Measurements from ENCODE around the gene UNC45B. TPM values are rescaled to one million over a fixed set of nuclear protein-coding genes. Genes with fewer than 3 reads are reported as not detected.

UNC45B gene
- total and polyA plus RNA-seq, 2 of the 4 experiments (the other 2 are of a cell fraction) = not detected

GRCh38 chr17:35210741-35211140 is 63.1 kb downstream of the UNC45B start:
- no CpG with 5 or more reads among the region's 7 CpGs for WGBS, 2 experiments (ENCODE audit: extremely low coverage in 2 of 2, insufficient read length in 1 of 2)
- no peaks in the 10 kb centered on the region for H3K36me3 ChIP-seq (ENCODE audit: control insufficient read depth, insufficient read depth, low read length)
- TF ChIP-seq CHD1 (IDR thresholded peaks at IDR 0.05; ENCODE audit: low read depth, low read length) (no peak), BHLHE40 (IDR thresholded peaks at IDR 0.05; ENCODE audit: low read depth, low read length) (no peak), FOS (IDR thresholded peaks at IDR 0.05; ENCODE audit: low read depth, low read length) (no peak), CEBPB (IDR thresholded peaks at IDR 0.05; ENCODE audit: low read depth, low read length) (no peak), RFX5 (IDR thresholded peaks at IDR 0.05; ENCODE audit: low read depth, low read length) (no peak), MAFK (IDR thresholded peaks at IDR 0.05; ENCODE audit: low read depth, low read length) (no peak), RAD21 (IDR thresholded peaks at IDR 0.05; ENCODE audit: low read length) (no peak), SMC3 (IDR thresholded peaks at IDR 0.05; ENCODE audit: low read depth, low read length) (no peak), NFE2L2 (IDR thresholded peaks at IDR 0.05; ENCODE audit: low read depth, low read length) (no peak), RCOR1 (IDR thresholded peaks at IDR 0.05; ENCODE audit: insufficient replicate concordance, low read length) (no peak), POLR2A (IDR thresholded peaks at IDR 0.05; ENCODE audit: low read depth, low read length) (no peak), MAZ (IDR thresholded peaks at IDR 0.05; ENCODE audit: borderline replicate concordance, low read depth, low read length) (no peak), MXI1 (IDR thresholded peaks at IDR 0.05; ENCODE audit: borderline replicate concordance, low read depth, low read length) (no peak)
- TF ChIP-seq, protein P1, sequence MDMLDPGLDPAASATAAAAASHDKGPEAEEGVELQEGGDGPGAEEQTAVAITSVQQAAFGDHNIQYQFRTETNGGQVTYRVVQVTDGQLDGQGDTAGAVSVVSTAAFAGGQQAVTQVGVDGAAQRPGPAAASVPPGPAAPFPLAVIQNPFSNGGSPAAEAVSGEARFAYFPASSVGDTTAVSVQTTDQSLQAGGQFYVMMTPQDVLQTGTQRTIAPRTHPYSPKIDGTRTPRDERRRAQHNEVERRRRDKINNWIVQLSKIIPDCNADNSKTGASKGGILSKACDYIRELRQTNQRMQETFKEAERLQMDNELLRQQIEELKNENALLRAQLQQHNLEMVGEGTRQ (IDR thresholded peaks at IDR 0.05; ENCODE audit: low read depth, low read length) = no peak
- TF ChIP-seq, protein P2, sequence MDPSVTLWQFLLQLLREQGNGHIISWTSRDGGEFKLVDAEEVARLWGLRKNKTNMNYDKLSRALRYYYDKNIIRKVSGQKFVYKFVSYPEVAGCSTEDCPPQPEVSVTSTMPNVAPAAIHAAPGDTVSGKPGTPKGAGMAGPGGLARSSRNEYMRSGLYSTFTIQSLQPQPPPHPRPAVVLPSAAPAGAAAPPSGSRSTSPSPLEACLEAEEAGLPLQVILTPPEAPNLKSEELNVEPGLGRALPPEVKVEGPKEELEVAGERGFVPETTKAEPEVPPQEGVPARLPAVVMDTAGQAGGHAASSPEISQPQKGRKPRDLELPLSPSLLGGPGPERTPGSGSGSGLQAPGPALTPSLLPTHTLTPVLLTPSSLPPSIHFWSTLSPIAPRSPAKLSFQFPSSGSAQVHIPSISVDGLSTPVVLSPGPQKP (IDR thresholded peaks at IDR 0.05; ENCODE audit: borderline replicate concordance, low read depth, low read length) = no peak
- TF ChIP-seq, protein P3, sequence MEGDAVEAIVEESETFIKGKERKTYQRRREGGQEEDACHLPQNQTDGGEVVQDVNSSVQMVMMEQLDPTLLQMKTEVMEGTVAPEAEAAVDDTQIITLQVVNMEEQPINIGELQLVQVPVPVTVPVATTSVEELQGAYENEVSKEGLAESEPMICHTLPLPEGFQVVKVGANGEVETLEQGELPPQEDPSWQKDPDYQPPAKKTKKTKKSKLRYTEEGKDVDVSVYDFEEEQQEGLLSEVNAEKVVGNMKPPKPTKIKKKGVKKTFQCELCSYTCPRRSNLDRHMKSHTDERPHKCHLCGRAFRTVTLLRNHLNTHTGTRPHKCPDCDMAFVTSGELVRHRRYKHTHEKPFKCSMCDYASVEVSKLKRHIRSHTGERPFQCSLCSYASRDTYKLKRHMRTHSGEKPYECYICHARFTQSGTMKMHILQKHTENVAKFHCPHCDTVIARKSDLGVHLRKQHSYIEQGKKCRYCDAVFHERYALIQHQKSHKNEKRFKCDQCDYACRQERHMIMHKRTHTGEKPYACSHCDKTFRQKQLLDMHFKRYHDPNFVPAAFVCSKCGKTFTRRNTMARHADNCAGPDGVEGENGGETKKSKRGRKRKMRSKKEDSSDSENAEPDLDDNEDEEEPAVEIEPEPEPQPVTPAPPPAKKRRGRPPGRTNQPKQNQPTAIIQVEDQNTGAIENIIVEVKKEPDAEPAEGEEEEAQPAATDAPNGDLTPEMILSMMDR (conservative IDR thresholded peaks at IDR 0.05; ENCODE audit: low read depth, low read length) = no peak
- H3K56ac ChIP-seq (ENCODE audit: extremely low read depth, insufficient read depth, low read length) = no peak overlapping the region
- BruUV-seq (replicated peaks) = no TSS peak
- no peak overlapping the region for H2BK120ac ChIP-seq (ENCODE audit: low read depth, low read length)
- H3K9me1 ChIP-seq (ENCODE audit: insufficient read depth, low read length) = no peaks in the 10 kb centered on the region
- in situ Hi-C loops (cut with MboI; ENCODE audit: low sequenced_read_pairs) (no loop called here), intact Hi-C loops (cut with micrococcal nuclease) (no loop called here), dilution Hi-C loops (cut with HindIII; ENCODE audit: low sequenced_read_pairs, unreplicated experiment) (no loop called here)
- H3K9ac ChIP-seq (ENCODE audit: low read depth, low read length) = no peak overlapping the region
- no peak overlapping the region for H3K18ac ChIP-seq (ENCODE audit: low read depth, low read length)
- no peak overlapping the region for H4K8ac ChIP-seq (ENCODE audit: low read depth in 2 of 2, low read length in 2 of 2)
- ATAC-seq (ENCODE audit: low read depth) = no peak
- H4K5ac ChIP-seq (ENCODE audit: low read depth, low read length) = no peak overlapping the region
- H3K9me3 ChIP-seq (ENCODE audit: control insufficient read depth, insufficient read depth, low read length) = no peaks in the 10 kb centered on the region
- no peak overlapping the region for H2BK15ac ChIP-seq (ENCODE audit: low read depth, low read length)
- no peak overlapping the region for H2AK5ac ChIP-seq (ENCODE audit: low read depth, low read length)
- H3K27ac ChIP-seq (ENCODE audit: insufficient read depth, low read length) = no peak overlapping the region
- H3K79me1 ChIP-seq (ENCODE audit: low read depth in 1 of 2, low read length in 2 of 2) = no peaks in the 10 kb centered on the region
- H3K4me2 ChIP-seq (ENCODE audit: low read depth, low read length) = no peak overlapping the region
- no peak overlapping the region for H3K4ac ChIP-seq (ENCODE audit: low read depth, low read length)
- H2BK5ac ChIP-seq (ENCODE audit: low read depth, low read length, poor library complexity, severe bottlenecking) = no peak overlapping the region
- no peak overlapping the region for H4K91ac ChIP-seq (ENCODE audit: insufficient read depth, low read depth, low read length)
- ChIA-PET CTCF (no interaction called here), POLR2A (ENCODE audit: unreplicated experiment) (no interaction called here)
- no peak overlapping the region for H3K4me3 ChIP-seq (ENCODE audit: insufficient read depth, low read depth, low read length)
- H3K23ac ChIP-seq (ENCODE audit: low read depth, low read length) = no peak overlapping the region
- no peak overlapping the region for H2AK9ac ChIP-seq (replicated peaks; ENCODE audit: low read depth, low read length, poor library complexity)
- no peak overlapping the region for H3K14ac ChIP-seq (replicated peaks; ENCODE audit: low read depth, low read length)
- H2BK20ac ChIP-seq (ENCODE audit: low read depth, low read length) = no peak overlapping the region
- no peak for DNase-seq
- H4K20me1 ChIP-seq (ENCODE audit: insufficient read depth, low read length) = no peaks in the 10 kb centered on the region
- no peak overlapping the region for H2AFZ ChIP-seq (replicated peaks; ENCODE audit: low read length, poor library complexity)
- no peaks in the 10 kb centered on the region for H3K4me1 ChIP-seq (ENCODE audit: control insufficient read depth, insufficient read depth, low read length)
- peaks cover 7% of the 10 kb centered on the region for H3K27me3 ChIP-seq (ENCODE audit: control insufficient read depth, insufficient read depth, low read length)

Data from IMR-90 (cell line).